Measurements from ENCODE around the gene MYBPC1.
A peak's percentile ranks its signal among the peaks of the same experiment; 100 is the strongest.

Gene MYBPC1

DNA sequence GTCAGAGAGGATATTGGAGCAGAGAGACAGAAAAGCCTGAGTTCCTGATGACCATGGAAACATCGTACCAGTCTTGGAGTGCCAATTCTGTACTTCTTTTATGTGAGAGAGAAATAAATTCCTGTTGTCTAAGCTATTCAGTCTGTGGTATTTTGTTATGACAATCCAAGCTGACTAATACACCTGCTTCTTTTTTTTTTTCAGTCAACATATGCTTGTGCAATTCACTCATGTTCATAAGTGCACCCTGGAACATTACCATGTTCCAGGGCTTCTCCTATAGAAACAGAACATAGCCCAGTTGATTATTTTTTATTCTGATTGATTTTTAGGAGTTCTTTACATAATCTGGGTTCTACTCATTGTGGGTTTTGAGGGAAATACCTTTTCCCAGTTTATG is 100.9 kb downstream of the MYBPC1 start:
- DNase-seq (ENCODE audit: low read depth in 2 of 2), result no peak

DNA sequence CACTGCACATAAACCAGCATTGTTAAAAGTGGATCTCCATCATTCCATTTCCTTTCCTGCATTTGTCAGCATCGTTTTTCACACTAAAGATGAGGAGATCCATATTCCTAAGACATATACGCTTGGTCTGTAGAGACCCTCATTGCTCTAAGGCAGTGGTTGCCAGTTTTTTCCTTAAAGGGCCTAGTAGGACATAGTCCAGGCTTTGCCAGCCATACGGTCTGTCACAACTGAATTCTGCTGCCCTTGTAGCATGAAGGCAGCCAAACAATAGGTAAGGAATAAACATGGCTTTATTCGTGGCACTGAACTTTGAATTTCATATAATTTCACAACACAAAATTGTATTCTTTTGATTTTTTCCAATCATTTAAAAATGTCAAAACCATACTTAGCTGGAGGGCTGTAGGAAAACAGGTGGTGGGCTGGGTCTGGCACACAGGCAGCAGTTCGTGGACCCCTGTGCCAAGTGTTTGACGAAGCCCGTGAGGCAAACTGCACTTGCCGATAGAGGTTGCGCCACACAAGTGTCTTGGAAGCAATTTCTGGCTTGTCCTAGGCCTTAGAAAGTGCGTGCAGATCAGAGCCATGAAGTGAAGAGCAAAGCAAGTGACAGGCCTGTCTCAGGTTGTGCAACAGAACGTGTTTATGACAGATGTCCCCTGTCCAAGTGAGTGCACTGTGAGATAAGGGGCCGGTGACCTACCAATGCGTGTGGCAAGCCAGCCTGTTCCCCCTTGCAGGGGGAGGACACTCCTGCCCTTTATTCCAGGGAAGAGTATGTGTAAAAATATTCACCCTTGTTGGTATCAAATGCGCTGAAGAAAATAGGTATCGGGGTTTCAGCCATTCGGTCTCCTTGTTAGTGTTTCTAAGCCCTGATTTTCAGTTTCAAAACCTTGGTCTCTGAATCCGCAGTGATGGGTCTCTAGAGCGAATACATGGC is 101.8 kb downstream of the MYBPC1 start:
- DNase-seq (ENCODE audit: low read depth in 2 of 2), result no peak

DNA sequence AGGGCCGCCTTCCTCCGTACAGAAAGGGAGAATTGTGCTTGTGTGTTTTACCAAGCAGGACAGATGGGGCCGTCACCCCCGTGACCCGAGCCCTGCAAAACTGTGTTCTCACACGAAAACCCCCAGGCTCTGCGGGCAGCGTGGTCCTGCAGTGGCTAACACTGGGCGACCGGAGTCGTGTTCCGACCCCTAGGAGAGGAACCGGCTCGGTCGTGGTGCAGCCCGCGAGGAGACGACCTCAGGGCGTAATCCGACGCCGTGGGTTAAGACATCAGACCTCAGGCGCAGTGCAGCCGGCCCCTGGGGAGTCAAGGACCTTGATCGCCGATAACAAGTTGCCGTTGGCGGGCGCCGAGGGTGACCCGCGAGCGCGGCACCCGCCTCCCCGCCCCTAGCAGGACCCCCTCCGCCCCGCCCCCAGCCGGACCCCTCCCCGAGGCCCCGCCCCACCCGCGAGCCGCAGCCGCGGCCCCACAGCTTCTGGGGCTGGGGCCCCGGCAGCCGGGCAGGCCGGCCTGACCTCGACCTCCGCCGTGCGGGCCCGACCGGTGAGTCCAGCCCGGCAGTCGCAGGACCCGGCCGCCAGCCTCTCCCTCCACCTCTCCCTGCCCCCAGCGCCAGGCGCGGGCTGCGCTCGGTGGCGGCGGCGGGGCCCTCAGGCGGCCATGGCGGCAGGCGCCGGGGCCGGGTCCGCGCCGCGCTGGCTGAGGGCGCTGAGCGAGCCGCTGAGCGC is 102.6 kb downstream of the MYBPC1 start, which contains the start of gene CHPT1:
Gene CHPT1, plus strand, starts transcription at position 444 of the 733 bp plus-strand sequence. Its CDS starts 222 bp downstream, at position 666.
- DNase-seq (ENCODE audit: low read depth in 2 of 2), result peak; percentile 28 to 54

DNA sequence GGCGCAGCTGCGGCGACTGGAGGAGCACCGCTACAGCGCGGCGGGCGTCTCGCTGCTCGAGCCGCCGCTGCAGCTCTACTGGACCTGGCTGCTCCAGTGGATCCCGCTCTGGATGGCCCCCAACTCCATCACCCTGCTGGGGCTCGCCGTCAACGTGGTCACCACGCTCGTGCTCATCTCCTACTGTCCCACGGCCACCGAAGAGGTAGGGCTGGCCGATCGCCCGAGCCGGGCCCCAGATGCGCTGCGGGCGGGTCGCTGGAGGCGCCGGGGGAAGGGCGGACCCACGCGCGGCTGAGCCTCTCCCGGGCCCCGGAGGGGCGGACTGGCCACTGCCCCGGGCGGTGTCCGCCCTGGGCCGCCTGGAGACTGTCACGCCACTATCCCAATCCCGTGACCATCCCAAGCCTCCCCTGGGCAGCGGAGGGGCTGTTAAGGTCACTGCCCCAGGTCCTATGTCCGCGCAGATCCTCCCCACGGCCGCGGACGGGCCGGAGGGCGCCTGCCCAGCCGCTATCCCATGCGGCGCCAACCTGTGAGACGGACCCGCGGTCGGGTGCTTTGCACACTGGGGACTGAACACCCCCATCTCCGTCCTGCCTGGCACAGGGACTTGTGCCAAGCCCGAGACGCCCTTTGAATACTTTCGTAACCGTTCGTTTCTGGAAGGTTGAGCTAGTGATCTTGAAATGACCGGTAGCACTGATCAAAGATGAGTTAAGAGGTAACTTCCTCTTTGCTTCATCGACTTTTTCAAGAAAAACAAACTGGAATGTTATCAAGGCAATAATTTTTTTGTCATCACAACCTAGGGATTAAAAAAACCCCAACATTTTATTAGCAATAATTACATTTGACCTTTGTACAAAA is 103.4 kb downstream of the MYBPC1 start:
- peak in 1 of 2 experiments; percentile 11 for DNase-seq (ENCODE audit: low read depth in 2 of 2)

DNA sequence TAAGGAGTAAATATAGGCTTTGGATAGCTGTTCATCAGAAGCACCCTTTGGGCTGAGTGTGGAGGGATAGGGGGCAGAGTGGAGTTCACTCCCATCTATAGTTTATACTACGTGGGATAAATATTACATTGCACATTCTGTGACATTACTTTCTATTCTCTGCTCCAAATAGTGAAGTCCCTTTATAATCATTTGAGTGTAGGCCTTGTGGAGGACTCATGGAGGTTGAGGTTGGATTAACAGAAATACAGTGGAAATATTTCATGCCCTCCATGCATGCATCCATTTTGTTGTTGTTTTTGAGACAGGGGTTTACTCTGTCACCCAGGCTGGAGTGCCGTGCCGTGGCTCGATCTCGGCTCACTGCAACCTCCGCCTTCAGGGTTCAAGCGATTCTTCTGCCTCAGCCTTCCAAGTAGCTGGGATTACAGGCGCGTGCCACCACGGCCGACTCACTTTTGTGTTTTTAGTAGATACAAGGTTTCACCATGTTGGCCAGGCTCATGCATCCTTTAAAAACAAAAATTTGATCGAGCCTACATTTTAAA is 104.1 kb downstream of the MYBPC1 start:
- DNase-seq (ENCODE audit: low read depth in 2 of 2), result no peak

DNA sequence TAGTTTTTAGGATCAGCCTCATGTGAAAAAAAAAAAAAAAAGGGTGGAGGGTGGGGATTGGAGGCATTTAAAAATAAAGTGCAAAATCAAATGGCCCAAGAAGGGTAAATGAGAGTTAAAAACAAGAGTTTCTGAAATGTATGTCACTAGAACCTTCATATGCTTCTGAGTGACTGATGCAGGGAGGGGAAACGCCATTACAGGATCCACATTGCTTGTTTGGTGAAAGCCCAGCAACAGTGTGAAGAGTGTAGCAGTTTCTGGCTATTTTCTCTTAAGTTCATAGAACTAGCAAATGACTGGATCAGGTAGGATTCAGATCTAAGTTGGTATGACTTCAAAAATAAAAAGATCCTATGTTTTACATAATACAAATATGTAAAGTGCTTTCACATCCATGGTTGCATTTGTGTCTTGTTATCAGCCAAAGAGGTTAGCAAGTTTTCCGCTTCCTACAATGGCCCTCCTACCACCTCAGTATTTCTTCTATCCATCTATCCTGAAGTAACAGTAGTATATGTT is 105.6 kb downstream of the MYBPC1 start:
- no peak for DNase-seq (ENCODE audit: low read depth in 2 of 2)

DNA sequence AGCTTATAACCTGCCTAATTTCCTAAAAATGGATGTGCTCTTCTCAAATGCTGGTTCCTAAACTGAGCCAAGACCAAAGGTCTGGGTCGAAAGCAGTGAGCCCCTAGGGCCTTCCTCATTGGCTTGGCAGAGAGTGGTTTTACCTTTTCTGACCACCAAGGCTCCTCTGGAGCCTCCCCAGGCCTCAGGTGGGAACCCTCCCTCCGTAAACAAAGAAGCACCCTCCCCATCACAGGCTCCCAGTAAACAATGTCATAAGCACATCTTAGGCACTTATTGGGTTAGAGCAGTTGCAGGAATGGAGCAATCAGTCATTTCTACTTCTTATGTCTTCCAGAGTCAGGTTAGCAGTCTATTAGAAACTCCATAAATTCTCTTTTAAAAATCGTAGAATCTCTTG is 108.7 kb downstream of the MYBPC1 start:
- DNase-seq (ENCODE audit: low read depth in 2 of 2), result no peak

DNA sequence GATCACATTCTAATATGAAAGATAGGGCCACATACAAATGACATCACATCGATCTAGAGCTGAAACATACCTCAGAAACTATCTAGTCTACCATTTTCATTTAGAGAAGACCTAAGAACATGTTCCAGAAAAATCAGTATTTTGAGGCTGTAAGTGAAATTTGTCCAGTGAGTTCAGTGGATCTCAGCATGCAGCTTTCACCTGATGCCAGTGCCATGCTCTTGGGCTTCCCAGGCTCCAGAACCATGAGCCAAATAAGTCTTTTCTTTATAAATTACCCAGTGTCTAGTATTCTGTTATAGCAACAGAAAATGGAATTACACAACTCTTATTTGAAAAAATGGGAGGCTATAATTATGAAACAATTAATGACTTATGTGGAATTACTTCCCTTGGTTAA is 111.6 kb downstream of the MYBPC1 start:
- no peak for DNase-seq (ENCODE audit: low read depth in 2 of 2)

DNA sequence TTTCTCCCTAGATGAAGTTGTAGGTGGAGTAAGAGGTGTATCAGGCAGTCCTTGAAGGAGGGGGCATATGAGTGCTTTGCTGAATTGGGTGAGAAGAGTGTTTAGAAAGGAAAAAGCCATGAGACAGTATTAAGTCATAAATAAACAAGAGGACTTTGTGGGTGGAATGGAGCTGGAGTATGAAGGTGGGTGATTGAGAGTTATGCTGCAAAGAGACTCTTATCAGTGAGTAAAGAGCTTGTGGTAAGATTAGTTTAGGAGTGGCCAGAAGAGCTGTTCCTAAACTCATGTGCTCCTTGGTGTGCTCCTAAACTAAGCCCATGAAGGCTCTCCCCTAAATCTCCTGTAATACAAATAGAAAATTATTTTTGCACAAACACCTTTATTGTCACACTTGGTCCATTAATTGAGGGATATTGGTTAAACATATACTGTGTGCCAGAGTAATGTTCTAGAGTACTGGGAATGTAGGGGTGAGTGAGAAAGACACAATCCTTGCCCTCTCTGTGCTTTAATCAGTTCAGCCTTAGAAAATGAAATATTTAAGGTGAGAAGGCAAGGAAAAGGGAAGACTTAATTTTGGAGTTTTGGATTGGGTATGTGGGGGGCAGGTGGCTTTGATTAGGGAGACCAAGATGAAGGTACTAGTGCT is 112.5 kb downstream of the MYBPC1 start:
- no peak for DNase-seq (ENCODE audit: low read depth in 2 of 2)

DNA sequence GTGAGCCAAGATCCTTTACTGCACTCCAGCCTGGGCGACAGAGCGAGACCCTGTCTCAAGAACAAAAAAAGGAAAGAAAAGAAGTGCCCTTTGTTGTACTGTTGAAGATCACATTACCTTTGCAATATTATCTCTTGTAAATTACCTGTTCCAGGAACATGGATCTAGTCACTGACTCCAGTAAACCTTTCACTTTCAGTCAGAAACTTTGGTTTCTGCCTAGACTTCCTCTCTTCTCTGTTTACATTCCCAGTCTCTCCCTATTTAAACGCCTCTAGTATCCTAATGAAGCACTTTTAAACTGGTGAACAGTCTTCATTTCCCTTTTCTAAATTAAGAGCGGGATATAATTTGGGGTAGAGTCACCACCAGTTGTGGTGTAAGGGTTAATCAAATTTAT is 115.5 kb downstream of the MYBPC1 start:
- no peak for DNase-seq (ENCODE audit: low read depth in 2 of 2)

DNA sequence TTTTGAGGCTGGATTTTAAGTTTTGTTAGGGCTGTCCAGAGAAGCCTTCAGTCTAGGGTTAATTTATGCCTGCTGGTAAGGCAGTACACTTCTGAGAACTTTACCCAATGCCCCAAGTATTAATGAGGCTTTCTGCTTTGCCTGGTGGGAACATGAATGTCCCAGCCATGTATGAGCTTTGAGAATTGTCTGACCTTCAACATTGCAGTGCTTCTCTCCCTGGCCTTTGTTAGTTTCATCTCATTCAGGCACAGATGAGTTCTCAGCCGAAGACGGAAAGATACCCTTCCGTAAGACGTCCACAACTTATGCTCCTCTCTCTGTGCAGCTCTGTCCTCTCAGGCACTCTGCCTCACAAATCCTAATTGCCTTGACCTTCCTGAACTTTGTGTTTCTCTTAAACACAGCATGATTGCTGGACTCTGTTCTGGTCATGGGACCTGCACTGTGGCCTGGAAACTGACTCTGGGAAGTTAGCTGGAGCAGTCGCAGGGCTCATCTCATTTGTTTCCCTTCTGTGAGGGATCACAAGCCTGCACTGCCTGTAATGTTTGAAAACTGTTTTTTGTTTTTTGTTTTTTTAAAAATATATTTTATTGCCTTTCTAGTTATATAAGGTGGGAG is 118.4 kb downstream of the MYBPC1 start:
- no peak for DNase-seq (ENCODE audit: low read depth in 2 of 2)

DNA sequence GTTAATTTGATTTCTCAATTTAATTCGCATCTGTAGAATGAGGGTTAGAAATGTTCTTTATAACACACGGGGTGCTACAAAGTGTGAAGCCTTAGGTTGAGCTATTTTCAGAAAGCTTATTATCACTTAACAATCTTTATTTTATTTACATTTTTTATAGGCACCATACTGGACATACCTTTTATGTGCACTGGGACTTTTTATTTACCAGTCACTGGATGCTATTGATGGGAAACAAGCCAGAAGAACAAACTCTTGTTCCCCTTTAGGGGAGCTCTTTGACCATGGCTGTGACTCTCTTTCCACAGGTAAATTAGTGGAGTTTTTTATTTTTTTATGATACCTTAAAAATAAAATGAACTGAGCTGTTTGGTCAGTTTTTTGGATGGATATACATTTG is 119.2 kb downstream of the MYBPC1 start:
- no peak for DNase-seq (ENCODE audit: low read depth in 2 of 2)

DNA sequence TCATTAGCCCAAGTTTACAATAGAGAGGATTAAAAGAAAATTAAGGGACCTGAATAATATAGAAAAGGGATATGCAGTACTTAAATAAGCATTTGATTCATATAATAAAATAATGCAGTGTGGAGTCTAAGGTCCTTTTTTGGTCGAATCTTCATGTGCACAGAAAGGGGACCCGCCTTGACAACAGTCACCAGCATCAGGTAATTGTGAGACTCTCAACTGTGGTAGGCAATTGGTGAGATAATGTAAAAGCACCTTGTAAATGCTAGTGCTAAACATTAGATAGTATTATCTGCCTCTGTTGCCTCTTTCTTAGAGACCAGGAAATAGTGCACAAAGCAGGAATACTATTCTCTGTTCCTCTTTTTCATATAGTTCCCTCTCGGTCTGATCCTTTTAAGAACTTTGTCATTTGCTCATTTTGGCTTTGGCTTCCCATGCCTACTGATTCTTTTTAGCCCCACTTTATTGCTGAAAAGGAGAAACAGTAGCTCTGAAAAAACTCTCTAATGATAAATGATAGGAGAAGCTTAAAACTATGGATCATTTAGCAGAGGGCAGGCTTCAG is 120.2 kb downstream of the MYBPC1 start:
- no peak for DNase-seq (ENCODE audit: low read depth in 2 of 2)

DNA sequence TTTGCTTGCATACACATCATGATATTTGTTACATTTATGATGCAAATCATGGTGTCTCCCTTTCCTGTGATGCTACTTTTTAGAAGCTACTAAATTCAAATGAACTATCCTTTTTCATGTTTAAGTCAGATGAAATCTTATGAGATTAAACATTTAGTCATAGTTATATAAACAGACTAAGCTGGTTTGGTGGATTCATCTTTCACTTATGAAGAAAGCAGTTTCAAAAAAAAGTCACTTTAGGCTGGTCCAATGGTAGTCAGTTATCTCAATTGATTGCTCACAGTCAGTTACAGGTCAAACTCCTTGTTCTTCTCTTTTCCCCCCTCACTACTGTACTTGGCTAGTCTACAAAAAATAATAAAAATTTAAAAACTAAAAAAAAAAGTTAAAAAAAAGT is 124.8 kb downstream of the MYBPC1 start:
- DNase-seq (ENCODE audit: low read depth in 2 of 2), result no peak

DNA sequence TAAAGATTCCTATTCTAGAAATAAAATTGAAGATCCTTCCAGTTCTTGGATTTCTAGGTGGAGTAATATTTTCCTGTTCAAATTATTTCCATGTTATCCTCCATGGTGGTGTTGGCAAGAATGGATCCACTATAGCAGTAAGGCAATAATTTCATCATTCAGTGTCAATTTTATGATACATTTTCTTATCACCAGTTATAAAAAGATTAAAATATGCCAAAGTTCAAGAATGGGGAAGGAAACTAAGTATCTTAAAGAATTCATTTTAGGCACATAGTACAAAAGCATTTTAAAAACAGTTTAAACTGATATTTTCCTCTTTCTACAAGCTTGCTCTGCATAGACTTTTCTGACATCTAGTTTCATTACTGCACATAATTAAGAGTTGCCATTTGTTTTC is 125.3 kb downstream of the MYBPC1 start:
- DNase-seq (ENCODE audit: low read depth in 2 of 2), result no peak

DNA sequence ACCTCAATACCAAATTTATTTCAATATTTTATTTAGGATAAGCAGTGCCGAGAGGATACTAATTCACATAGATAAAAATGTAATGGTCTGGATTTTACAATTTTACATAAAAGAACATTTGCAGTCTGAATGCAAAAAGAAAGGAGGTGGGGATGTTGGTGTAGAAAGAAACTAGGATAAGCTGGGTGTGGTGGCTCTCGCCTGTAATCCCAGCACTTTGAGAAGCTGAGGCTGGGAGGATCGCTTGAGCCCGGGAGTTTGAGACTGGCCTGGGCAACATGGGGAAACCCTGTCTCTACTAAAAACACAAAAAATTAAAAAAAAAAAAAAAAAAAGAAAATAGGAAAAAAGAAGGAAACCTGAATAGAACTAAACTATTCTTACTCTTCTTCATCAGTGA is 127.6 kb downstream of the MYBPC1 start:
- DNase-seq (ENCODE audit: low read depth in 2 of 2), result no peak

DNA sequence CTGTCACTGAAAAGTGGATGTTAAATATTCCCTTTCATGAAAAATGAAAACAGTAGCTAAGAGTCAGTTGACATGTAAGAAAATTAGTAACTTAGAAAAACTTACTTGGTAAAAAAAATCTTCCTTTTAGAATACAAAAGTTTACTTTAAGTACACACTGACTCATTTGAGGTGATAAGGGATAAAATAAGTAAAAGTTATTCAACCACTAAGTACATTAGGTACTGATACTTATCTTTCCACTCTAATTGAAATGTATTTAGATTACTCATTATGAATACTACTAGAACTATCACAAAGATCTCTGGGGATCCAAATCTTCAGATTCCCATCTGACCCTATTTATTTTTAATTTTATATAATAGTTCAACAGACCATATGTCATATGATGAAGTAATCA is 132.3 kb downstream of the MYBPC1 start:
- no peak for DNase-seq (ENCODE audit: low read depth in 2 of 2)

DNA sequence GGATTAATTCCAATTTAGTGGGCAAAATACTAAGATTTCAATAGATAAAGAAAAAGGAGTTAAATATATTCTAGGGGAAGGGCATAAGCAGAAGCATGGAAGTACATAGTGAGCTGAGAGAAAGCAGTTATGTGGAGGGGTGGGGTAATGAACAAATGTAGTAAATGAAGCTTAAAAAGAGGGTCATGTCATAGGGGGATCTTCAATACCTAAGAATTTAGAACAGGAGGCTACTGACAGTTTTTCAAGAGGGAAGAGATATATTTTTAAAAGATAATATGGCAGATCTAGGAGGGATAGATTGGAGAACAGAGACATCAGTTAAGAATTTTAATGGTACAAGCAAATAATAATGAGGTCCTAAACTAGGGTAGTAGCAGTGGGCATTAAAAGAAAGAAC is 135.1 kb downstream of the MYBPC1 start:
- DNase-seq (ENCODE audit: low read depth in 2 of 2), result no peak

DNA sequence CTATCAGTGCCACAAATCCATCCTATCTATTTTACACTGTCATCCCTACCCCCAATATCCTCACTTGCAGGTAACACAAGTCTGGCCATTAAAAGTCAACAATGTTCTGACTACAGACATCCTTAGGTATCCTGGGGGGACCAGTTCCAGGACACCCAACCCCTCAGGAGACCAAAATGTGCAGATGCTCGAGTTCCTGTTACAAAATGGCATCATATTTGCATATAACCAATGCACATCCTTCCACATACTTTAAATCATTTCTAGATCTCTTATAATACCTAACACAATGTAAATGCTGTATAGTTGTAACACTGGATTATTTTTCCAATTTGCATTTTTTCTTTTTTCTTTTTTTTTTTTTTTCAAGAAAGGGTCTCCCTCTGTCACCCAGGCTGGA is 137.5 kb downstream of the MYBPC1 start:
- no peak for DNase-seq (ENCODE audit: low read depth in 2 of 2)

DNA sequence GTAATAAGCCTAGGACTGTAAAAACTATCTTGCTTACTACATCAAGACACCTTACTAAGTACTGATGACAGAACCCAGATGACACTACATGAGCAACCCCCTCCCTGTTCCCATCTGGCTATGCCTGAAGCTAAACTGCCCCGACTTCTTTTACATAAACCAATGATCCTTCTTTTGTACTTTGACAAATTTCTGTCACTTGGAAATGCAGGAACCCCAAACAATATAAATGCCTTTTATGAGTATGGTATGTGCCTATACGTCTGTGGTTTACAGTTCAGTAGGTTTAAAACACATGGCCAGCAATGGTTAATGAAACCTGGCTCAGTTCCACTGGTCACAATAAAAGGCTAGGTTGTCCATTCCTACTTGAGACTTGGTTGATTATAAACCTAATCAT is 138.4 kb downstream of the MYBPC1 start:
- no peak for DNase-seq (ENCODE audit: low read depth in 2 of 2)
